CD4-positive, alpha-beta T cell treated with Interleukin-12 subunit alpha and Interleukin-12 subunit beta, for 1 hour (primary cell): Measurements from ENCODE around the gene PAX8.
"Not testable (repeated sequence)": the region's sequence is repeated elsewhere in the genome, so short reads cannot be mapped to it uniquely, and the experiment has no call there.

Source experiments
- DNase-seq: peaks from one replicate; pipeline ENCODE4 v3.0.0-alpha.2; 2020

PAX8 gene

DNA sequence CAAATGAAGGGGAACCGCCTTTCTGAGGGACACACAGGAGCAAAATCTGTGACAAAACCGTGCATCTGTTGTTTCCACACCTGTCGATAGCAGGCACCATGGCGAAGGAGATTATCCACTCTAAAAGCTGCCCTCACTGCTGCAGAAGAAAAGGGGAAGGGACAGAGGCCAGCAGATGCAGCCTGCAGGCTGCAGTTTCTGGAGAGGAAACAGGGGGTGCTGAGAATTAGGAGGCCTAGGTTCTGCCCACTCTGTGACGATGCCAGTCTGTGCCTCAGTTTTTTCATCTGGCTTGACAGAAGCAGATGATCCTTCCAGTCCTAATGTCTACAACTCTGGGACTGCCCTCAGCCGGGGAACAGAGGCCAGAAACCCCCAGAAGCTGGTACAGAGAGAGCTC lies 17.7 kb downstream of the PAX8 start:
- DNase-seq = no peak

- DNase-seq = no peak
Observed at GRCh38 chr2:113258471-113259147, 20.1 kb downstream of the PAX8 start.

- no peak for DNase-seq
Observed at GRCh38 chr2:113257516-113258264, 21.0 kb downstream of the PAX8 start.

GRCh38 chr2:113255140-113256070 lies 23.3 kb downstream of the PAX8 start:
- no peak for DNase-seq

DNA sequence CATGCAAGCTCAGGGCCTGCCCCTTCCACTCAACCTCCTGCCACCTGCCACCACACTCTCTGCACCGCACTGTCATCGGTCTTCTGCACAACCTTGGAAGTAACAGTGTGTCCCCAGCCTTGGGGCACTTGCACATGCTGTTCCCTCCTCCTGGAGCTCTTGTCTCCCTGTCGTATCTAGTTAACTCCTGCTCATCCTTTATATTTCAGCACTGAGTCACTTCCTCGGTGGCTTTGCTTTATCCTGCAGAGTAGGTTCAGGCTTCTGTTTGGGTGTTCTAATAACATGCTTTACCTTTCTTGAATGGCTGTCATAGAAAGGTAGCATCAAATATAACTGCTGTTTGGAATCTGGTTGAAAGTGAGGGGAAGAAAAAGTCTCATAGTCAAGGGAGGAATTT lies 25.3 kb downstream of the PAX8 start:
- DNase-seq = no peak

DNA sequence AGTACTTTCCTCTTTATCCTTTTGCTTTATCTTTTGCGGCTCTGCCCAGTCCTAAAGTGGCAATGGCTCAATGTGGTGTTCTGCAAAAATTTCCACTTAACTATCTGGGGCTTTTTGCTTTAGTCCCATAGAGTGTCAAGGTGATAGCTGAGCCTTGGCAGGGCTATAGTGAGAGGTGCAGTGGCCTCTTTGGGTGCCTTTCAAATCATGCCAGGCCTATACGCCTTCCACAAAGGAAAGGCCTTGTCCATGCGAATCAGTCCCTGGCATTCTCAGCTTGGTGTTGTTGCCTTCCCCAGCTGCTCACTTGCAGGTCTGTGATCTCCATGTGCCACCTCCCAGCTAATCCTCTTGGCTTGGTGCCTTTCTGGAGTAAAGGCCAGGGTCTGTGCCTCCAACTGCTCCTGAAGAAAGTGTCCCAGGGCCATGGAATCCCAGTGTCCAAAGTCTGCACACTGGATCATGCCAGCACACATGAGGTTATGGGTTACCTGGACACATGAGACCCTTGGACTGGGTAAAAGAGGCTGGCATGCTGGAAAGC lies 26.6 kb downstream of the PAX8 start:
- no peak for DNase-seq

- peak; percentile 35 for DNase-seq
Observed at GRCh38 chr2:113251118-113251517, 27.6 kb downstream of the PAX8 start.

GRCh38 chr2:113248997-113249770 lies 29.5 kb downstream of the PAX8 start:
- peak; percentile 81 for DNase-seq

DNA sequence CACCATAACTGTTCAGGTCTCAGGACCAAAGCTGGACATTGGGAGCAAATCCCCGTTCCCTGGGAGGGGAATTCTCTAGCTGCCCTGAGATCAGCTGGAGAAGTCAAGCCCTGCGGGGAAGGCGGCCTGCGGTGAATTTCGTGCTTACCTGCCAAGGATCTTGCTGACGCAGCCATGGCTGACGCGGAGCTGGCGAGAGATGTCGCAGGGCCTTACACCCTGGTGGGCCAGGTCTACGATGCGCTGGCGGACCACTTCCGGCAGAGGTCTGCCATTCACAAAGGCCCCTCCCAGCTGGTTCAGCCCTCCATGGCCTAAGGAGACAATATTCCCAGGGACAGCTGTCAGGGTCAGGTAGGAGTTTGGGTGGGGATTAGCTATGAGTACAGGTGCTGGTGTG lies 32.1 kb downstream of the PAX8 start:
- DNase-seq = no peak

DNA sequence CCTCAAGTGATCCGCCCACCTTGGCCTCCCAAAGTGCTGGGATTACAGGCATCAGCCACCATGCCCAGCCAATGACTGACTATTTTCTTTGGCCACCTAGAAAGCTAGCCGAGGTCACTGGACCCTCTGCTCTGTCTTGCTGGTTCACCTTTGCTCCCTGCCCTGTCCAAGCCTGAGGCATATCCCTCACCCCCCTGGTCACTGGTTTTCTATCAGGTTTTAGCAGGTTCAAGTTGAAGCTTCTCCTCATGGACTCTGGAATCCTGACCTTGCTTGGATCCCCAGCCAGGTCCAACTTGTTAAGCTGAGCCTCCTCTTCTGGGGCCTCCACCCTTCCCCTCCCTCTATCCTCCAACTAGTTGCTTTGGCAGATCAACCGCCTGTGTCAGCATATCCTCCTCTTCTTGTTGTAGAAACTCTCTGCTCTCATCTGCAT lies 33.4 kb downstream of the PAX8 start:
- DNase-seq = no peak

GRCh38 chr2:113242327-113242726 lies 36.4 kb downstream of the PAX8 start:
- DNase-seq = no peak

GRCh38 chr2:113240915-113241911 lies 37.5 kb downstream of the PAX8 start:
- DNase-seq = no peak

DNA sequence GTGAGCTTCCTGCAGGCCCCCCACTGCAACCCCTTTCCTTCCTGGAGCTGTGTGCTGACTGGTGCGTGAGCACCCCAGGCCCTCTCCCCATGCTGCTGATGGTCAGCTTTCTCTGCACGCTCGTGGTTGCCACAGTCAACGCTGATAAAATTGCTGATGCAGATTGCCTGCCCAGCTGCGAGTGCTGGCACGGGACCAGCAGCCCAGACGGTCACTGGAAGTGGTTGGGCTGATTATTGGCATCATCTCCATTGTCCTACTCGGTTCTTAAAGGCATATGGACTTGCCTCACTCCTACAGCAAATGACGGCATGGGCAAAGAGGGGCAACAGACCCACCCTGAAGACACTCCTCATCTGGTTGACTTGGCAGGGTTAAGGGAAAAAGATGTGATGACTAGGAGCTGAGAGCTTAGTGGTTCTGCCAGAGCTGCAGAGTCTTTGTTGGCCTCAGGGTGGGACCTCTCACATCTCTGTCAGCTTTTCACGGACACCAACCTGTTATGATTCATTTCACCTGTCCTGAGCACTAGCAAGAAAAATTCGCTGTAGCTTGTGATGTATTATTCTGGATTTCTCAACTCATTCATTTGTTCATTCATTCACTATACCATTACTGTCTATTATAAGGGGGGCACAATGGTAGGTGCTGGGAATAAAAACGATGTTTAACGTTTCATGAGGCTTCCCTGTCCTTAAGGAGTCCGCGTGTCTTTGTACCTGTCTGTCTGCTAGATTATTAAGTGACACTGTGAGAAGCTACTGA lies 38.4 kb downstream of the PAX8 start:
- no peak for DNase-seq

DNA sequence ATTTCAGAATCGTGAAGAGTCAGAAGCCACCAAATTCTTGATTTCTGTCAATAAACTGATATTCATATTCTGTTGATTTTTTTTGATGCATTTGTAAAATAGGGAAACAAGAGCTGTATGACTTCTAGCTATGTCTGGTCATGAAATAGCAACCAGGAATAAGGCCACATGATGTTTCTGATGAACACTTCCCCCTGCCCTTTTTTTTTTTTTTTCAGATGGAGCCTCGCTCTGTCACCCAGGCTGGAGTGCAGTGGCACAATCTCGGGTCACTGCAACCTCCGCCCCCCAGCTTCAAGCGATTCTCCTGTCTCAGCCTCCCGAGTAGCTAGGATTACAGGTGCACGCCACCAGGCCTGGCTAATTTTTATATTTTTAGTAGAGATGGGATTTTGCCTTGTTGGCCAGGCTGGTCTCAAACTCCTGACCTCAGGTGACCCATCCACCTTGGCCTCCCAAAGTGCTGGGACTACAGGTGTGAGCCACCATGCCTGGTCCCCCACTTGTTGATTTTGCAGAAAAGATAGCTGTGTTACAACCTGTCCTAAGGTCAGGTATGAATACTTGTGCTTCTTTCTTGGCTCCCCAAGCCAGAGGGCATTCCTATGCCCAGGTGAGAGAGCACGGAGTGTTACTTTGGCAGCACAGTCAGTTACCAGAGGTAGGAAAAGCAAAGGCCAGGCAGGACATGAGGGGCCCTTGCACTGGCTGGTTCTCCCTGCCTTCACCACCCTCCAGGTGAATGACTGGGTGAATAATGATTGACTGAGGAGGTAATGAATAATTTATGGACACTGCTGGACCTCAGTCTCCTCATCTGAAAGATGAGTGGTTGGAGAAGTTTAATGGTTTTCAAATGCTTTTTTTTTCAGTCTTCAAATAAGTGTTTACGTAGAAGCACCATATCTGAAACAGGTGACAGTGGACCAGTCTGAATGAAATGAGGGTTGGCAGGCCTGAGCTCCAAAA lies 39.6 kb downstream of the PAX8 start:
- no peak for DNase-seq

- DNase-seq = no peak
Observed at GRCh38 chr2:113237604-113238160, 41.0 kb downstream of the PAX8 start.

- no peak for DNase-seq
Observed at GRCh38 chr2:113236367-113237159, 42.2 kb downstream of the PAX8 start.

GRCh38 chr2:113235347-113236226 lies 43.1 kb downstream of the PAX8 start:
- not testable (repeated sequence) for DNase-seq
